Renal cortex interstitium (tissue), 11 donors: ENCODE measurements around the gene ITM2C. TPM values are rescaled to one million over a fixed set of nuclear protein-coding genes. Genes with fewer than 3 reads are reported as not detected.

Source experiments
- DNase-seq, 11 donors: peaks; one replicate each; pipeline ENCODE4 v3.0.0-alpha.2; 2013; ENCODE audit warnings: low read depth in 9 of 11, low spot score in 4 of 11; ENCODE audit errors: extremely low read depth in 1 of 11
- polyA plus RNA-seq, 3 donors: library from polyadenylated mRNA; unstranded; fragments of 120-200 nt; gene quantifications; one replicate each; pipeline ENCODE4 v1.2.1, GENCODE V29; 2013; ENCODE audit not compliant: insufficient read length in 3 of 3

ITM2C gene
- polyA plus RNA-seq, 3 donors, result 886 to 1,024 (median 891) TPM

DNA sequence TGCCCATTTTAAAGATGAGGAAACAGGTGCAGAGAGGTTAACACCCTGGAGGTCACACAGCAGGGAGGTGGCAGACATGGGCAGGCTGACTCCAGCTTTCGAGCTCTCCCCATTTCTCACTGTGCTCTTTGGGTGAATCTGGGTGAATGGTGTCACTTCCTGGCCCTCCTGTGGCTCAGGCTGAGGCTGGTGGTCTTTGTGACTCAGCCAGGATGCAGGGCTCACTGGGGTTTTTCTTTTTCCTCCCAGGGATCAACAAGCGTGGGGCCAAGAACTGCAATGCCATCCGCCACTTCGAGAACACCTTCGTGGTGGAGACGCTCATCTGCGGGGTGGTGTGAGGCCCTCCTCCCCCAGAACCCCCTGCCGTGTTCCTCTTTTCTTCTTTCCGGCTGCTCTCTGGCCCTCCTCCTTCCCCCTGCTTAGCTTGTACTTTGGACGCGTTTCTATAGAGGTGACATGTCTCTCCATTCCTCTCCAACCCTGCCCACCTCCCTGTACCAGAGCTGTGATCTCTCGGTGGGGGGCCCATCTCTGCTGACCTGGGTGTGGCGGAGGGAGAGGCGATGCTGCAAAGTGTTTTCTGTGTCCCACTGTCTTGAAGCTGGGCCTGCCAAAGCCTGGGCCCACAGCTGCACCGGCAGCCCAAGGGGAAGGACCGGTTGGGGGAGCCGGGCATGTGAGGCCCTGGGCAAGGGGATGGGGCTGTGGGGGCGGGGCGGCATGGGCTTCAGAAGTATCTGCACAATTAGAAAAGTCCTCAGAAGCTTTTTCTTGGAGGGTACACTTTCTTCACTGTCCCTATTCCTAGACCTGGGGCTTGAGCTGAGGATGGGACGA, 13.2 kb downstream of the ITM2C start:
- DNase-seq, result no peak

DNA sequence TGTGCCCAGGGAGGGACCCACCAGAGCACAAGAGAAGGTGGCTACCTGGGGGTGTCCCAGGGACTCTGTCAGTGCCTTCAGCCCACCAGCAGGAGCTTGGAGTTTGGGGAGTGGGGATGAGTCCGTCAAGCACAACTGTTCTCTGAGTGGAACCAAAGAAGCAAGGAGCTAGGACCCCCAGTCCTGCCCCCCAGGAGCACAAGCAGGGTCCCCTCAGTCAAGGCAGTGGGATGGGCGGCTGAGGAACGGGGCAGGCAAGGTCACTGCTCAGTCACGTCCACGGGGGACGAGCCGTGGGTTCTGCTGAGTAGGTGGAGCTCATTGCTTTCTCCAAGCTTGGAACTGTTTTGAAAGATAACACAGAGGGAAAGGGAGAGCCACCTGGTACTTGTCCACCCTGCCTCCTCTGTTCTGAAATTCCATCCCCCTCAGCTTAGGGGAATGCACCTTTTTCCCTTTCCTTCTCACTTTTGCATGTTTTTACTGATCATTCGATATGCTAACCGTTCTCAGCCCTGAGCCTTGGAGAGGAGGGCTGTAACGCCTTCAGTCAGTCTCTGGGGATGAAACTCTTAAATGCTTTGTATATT, 14.0 kb downstream of the ITM2C start:
- DNase-seq, result no peak

DNA sequence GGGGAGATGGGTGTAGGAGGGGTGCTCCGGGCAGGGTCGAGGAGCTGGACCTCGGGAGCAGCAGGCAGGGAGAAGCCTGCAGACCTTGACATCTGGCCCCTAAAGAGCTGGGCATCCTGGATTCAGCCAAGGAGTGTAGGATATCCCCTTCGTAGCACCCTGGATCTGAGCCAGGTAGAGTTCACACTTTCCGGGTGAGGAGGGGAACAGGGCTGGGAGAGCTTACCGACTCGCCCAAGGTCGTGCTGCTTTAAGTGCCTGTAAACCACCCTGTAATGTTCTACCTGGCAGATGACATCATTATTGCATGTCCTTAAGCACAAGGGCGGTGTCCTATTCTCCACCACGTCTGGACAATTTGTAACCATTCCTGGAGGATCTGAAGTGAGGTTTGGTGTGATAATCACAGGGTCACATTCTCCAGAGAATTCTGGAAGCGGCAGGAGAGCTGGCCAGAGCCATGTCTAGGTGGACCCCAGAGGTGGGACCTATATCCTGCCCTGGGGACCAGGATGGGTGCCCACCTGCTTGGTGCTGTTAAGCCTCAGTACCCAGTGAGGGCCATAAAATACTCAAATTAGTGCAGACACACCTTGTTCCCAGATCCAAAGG, 14.6 kb downstream of the ITM2C start:
- DNase-seq, result no peak

DNA sequence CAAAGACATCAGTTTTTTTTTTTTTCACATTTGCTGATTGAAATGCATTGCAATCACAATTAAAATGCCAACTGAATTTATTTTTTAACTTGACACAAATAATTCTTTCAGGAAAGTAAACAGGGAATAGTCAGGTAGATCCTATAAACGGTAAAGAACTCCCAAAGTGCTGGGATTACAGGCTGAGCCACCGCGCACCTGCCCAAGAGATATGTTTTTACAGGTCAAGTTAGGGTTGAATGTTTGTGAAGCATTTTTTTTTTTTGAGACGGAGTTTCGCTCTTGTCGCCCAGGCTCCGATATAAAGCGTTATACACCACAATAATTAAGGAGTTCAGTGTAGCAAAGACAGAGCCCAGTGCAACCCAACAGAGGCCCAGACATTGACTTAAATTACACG, 15.1 kb downstream of the ITM2C start:
- no peak for DNase-seq

DNA sequence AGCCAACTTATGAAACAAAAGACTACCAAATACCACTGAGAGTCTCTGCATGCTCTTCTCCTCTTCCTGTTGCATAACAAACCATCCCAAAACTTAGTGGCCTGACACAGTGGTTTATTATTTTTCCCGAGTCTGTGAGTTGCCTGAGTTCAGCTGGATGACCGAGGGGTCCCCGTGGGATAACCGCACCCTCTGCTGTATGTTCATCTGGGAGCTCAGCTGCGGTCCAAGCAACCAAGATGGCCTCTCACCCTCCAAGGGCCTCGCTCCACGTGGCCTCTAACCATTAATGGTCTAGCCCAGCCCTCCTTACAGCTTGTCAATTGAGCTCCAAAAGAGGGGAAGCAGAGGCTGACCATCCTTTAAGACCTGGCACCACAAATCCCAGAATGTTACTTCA, 17.1 kb downstream of the ITM2C start:
- no peak for DNase-seq

DNA sequence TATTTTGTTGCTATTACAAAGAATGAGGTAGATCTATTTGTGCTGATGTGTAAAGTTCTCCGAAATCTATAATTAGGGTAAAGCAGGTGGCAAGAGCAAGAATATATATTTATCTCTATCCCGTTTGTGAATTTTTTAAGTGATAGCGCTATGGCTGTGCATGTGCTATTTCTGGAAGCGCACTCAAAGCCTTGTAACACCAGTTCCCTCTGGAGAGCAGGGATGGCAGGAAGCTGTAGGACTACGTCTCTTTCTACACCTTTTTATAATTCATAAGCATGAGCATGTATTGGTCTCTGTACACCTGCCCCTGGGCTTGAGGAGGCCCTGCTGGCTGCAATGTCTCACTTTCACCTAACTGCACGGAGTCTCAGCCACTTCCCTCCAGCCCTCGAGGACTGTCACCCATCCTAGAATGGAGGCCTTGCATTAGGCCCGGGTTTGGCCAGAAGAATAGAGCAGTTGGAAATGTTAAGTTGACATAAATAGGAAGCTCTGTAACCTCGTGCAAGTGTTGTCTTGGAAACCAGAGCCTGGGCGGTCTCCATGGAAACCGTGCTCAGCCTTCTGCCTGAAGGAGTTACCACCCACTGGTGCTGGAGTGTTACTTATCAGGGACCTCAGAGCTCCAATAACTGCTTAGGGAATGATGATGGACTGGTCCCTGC, 20.9 kb downstream of the ITM2C start:
- peak in 4 of 11 donors; percentile 73 to 84 (median 79) for DNase-seq

DNA sequence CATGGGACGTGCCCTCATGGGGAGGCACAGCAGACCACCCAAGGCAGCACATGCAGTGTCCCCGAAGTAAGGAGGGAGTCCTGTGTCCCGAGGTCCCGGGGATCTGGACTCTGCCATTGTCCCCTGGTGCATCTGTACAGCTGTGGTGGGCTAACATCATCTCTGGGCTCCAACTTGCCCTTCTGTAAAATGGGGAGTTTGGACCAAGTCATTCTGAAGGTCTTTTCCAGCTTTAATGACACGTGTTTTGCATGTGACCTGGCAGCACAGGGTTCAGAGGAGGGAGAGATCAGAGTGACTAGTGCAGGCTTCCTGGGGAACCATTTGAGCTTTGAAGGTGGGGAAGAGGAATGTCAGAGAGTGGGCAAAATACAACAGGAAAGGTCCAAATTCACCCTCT, 21.5 kb downstream of the ITM2C start:
- DNase-seq, result no peak

DNA sequence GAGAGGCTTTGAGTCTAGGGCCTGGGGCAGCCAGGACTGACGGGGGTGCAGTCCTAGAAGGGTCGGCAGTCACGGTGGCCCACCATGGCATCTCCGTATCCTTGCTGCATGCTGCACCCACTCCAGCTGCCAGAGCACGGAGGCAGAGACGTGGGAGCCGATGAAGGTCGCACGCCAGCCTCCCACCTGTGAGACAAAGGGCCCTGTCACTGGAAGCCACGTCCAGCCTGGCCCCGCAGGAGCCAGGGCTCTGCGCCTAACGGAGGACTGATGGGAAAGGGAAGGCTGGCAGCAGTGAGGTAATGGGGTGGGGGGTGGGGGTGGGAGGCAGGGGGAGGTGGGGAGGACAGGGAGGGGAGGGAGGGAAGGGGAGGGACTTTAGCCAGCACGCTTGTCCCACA, 21.9 kb downstream of the ITM2C start:
- no peak for DNase-seq

DNA sequence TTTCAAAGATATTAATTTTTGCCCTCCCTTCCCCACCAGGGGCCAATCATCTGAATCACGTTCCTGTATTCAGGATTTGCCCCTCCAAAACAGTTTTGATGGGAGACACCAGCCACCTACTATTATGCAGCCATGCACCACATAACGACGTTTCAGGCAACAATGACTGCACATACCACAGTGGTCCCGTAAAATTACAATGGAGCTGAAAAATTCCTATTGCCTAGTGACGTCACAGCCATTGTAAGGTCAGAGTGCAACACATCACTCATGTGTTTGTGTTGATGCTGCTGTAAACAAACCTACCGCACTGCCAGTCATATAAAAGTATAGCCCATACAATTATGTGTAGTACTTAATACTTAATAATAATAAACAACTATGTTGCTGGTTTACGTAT, 22.6 kb downstream of the ITM2C start:
- DNase-seq, result no peak

DNA sequence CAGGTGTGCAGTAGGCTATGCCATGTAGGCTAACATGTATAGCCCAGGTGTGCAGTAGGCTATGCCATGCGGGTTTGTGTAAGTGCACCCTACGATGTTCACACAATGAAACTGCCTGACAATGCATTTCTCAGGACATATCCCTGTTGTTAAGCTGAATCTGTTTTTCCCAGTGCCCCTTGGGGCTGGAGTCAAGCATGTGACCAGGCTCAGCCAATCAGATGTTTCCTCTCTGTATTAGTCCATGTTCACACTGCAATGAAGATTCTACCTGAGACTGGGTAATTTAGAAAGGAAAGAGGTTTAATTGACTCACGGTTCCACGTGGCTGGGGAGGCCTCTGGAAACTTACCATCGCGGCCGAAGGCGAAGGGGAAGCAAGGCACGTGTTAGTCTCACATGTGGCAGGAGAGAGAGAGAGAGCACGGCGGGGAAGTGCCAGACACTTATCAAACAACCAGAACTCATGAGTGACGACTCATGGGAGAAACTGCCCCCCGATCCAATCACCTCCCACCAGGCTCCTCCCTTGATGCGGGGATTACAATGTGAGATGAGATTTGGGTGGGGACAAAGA, 24.2 kb downstream of the ITM2C start:
- DNase-seq, result no peak

DNA sequence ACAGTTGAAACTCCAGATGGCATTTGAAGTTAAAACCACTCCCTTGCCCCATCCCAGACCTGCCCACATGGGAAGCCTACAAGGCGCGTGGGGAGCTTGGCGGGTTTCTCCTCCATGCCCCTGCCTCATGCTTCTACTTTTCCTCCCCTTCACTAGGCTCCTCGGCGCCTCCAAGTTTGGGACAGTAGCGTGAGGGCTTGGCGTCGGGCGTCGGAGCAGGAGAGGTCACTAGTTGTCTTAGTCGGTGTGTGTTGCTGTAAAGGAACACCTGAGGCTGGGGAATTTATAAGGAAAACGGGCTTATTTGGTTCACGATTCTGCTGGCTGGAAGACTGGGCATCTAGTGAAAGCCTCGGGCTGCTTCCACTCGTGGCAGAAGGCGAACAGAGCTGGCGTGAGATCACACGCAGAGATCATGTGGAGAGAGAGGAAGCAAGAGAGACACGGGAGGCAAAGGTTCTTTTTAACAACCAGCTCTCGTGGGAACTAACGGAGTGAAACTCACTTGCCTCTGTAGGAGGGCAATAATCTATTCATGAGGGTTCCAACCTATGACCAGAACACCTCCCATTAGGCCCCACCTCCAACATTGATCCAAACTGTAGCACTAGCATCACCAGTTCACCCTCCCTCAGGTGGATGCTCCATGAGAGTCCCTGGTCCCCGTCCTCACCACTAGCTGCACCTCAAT, 25.3 kb downstream of the ITM2C start:
- no peak for DNase-seq

DNA sequence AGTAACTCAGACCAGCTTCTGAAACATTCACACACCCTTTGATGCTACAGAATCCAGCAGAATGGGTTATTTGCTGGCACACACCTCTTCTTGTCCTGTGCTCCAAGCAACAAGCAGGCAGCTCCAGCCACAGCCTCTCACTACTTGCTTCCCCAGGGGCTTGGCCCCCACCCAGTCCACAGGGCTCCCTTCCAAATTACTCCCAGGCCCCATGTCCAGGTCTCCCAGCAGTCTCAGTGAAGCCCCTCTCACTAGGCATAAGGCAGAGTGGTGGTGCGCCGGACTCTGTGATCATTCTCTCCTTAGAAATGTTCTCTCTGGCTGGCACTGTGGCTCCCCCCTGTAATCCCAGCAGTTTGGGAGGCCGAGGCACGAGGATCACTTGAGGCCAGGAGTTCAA, 25.9 kb downstream of the ITM2C start:
- no peak for DNase-seq

DNA sequence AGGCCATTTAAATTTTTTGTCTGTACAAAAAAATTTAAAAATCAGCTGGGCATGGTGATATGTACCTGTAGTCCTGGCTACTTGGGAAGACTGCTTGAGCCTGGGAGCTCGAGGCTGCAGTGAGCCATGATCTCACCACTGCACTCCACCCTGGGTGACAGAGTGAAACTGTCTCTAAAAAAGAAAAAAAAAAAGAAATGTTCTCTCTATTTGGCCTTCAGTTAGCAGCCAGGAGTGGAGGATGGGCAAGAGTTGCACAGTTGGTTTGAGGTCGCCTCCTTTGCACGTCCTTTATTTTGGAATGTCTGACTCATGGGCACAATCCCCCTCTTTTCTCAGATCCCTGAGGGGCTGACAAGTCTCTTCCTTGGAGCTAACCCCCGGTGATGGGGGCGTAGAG, 26.3 kb downstream of the ITM2C start:
- DNase-seq, result no peak

DNA sequence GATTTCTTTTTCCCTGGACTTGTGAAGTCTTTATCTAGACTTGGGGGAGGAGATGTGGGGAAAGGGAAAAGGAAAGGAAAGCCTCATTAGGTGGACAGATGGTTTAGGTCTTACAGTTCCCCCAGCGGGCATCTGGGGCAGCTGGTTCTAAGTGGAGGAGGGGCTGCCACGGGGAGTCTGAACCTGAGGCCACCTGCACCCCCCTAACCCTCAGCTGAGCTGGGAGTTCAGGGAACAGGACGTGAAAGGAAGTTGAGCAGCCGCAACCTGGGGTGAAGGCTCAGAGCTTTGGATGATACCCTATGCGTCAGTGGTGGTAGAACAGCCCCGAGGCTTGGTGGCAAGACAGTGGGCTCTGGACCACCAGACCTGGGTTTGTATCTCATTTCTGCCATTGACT, 26.8 kb downstream of the ITM2C start:
- no peak for DNase-seq

DNA sequence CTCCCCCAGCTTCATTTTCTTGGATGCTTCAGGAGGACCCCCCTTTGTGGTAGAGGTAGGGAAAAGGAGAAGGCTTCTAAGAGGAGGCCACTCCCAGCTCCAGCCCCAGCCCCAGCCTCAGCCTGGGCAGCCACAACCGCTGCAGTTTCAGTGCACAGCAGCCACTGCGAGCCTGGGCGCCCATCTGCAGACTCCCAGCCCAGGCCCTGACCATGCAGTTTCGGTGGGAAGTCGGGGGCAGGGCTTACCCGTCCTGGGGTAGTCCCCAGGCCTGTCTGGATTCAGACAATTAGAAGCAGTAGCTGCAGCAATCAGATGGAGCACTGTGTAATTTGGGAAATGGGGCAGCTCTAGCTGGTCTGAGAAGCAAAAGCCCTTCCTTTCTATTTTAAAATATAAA, 28.6 kb downstream of the ITM2C start:
- DNase-seq, result no peak

DNA sequence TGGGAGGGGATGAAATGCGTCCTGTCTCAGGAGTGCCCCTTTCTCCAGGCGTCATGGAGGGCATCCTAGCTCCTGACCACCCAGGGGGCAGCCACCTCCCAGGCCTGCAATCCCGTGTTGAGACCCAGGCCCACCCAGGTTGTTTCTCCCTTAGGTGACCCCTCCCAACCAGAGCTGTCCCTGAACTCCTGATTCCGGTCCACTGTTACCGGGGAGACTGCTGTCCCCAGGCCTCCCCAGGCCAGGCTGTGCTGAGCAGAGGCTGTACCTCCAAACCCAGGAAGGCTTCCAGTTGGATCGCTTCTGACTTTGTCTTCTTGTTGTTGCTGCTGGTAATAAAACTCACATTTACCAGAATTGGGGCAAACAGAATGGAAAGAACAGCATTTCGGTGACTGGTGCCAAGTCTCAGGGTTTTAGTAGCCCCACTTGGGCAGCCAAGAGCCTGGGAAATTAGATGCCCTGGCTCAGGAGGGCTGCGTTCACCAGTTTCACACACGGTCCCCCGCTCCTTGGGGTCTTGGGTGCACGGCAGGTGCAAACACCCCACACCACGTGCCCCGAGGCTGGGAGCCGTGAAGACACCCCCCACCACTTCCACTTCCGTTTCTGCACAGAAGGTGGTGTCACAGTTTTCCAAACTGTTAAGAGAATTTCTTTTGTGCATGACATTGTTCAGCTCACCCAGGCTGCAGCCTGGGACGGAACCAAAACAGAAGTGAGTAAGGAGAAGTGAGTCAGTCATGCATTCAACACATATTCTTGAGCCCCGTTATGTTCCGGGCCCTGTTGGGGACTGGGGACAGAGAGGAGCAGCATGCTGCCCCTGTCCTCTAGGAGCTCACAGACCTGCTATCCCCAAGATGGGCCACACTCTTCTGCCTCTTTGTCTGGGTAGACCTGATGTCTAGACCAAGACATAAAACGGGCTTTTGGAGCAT, 29.4 kb downstream of the ITM2C start:
- no peak for DNase-seq

DNA sequence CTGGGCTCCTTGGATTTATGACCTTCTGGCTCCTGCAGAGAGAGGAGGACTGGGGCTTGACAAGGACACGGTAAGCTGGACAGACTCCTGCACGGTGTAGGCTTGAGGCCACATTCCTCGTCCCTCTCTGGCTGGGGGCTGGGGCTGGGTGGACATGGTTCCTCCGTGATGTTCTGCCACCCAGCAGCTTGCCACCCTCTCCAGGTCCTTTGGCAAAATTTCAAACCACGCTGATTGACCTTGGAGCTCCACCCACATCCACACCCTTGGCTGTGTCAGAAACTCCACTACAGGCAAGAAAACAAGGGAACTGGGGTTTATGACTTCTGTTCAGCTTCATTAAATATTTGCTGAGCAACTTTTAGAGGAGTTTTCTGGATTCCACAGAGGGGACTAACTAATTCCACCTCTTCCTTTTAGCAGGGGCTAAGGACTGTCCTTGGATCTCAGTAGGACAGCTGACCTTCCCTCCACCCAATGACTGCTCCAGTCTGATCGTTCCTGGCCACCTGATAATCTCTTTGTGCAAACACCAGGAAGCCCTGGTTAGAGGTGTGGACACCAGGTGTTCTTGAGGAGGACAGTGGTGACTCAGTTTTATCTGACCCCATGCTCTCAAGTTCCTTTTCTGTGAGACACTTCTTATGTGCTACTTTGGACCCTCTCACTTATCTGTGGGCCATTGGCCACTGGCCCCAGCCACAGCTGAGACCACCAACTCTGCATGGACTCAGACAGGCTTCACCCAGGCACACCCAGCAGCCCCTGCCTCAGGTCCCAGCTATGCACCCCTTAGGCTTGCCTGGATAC, 31.0 kb downstream of the ITM2C start:
- DNase-seq, result no peak
